ENCODE data around the gene CWF19L2. TPM values are rescaled to one million over a fixed set of nuclear protein-coding genes. Genes with fewer than 3 reads are reported as not detected.
A peak's percentile ranks its signal among the peaks of the same experiment; 100 is the strongest.
"Not testable (repeated sequence)": the region's sequence is repeated elsewhere in the genome, so short reads cannot be mapped to it uniquely, and the experiment has no call there.

Gene CWF19L2
- total RNA-seq, 1 donor from 2014 or later: 11.6 TPM

- no peak for DNase-seq (ENCODE audit: low read depth)
Observed at GRCh38 chr11:107439586-107440167, 17.9 kb downstream of the CWF19L2 start.

- no peak for DNase-seq (ENCODE audit: low read depth)
Observed at GRCh38 chr11:107438148-107438547, 19.5 kb downstream of the CWF19L2 start.

- DNase-seq (ENCODE audit: low read depth): no peak
Observed at GRCh38 chr11:107430525-107430924, 27.1 kb downstream of the CWF19L2 start.

GRCh38 chr11:107427569-107428180 is 29.9 kb downstream of the CWF19L2 start:
- DNase-seq (ENCODE audit: low read depth): no peak

- no peak for DNase-seq (ENCODE audit: low read depth)
Observed at GRCh38 chr11:107413352-107413751, 44.3 kb downstream of the CWF19L2 start.

GRCh38 chr11:107408762-107409211 is 48.8 kb downstream of the CWF19L2 start:
- DNase-seq (ENCODE audit: low read depth): no peak

GRCh38 chr11:107405260-107405659 is 52.4 kb downstream of the CWF19L2 start:
- DNase-seq (ENCODE audit: low read depth): no peak

GRCh38 chr11:107401131-107401530 is 56.5 kb downstream of the CWF19L2 start:
- DNase-seq (ENCODE audit: low read depth): not testable (repeated sequence)

- peak; percentile 2 for DNase-seq (ENCODE audit: low read depth)
Observed at GRCh38 chr11:107397357-107397756, 60.3 kb downstream of the CWF19L2 start.

- no peak for DNase-seq (ENCODE audit: low read depth)
Observed at GRCh38 chr11:107392611-107393010, 65.0 kb downstream of the CWF19L2 start.

- DNase-seq (ENCODE audit: low read depth): not testable (repeated sequence)
Observed at GRCh38 chr11:107390701-107391100, 66.9 kb downstream of the CWF19L2 start.

GRCh38 chr11:107387666-107388065 is 70.0 kb downstream of the CWF19L2 start:
- DNase-seq (ENCODE audit: low read depth): no peak

GRCh38 chr11:107385361-107385981 is 72.2 kb downstream of the CWF19L2 start:
- DNase-seq (ENCODE audit: low read depth): peak; percentile 5

GRCh38 chr11:107384144-107384852 is 73.3 kb downstream of the CWF19L2 start:
- no peak for DNase-seq (ENCODE audit: low read depth)

GRCh38 chr11:107372439-107372838 is 85.2 kb downstream of the CWF19L2 start:
- no peak for DNase-seq (ENCODE audit: low read depth)

- peak; percentile 10 for DNase-seq (ENCODE audit: low read depth)
Observed at GRCh38 chr11:107370390-107370789, 87.2 kb downstream of the CWF19L2 start.

- DNase-seq (ENCODE audit: low read depth): no peak
Observed at GRCh38 chr11:107359701-107360100, 97.9 kb downstream of the CWF19L2 start.

- DNase-seq (ENCODE audit: low read depth): no peak
Observed at GRCh38 chr11:107357877-107358276, 99.7 kb downstream of the CWF19L2 start.

GRCh38 chr11:107354780-107355179 is 102.8 kb downstream of the CWF19L2 start:
- no peak for DNase-seq (ENCODE audit: low read depth)

GRCh38 chr11:107337917-107338316 is 119.7 kb downstream of the CWF19L2 start:
- DNase-seq (ENCODE audit: low read depth): no peak

- DNase-seq (ENCODE audit: low read depth): no peak
Observed at GRCh38 chr11:107331728-107332127, 125.9 kb downstream of the CWF19L2 start.

GRCh38 chr11:107329164-107329563 is 128.5 kb downstream of the CWF19L2 start:
- no peak for DNase-seq (ENCODE audit: low read depth)

All from myocyte (in vitro differentiated cells).